KG1 (cell line): ENCODE data around the gene PTPRT.

Source experiments
- DNase-seq: peaks from one replicate; lab custom pipeline; 2025; lab: John Stamatoyannopoulos, UW

The PTPRT gene

GRCh38 chr20:42611889-42612837, 577.5 kb downstream of the PTPRT start:
- DNase-seq = no peak

- no peak for DNase-seq
These were observed 578.3 kb downstream of the PTPRT start for GRCh38 chr20:42611423-42611822.

GRCh38 chr20:42610070-42610469, 579.6 kb downstream of the PTPRT start:
- no peak for DNase-seq

- no peak for DNase-seq
These were observed 580.1 kb downstream of the PTPRT start for GRCh38 chr20:42609618-42610017.

DNA sequence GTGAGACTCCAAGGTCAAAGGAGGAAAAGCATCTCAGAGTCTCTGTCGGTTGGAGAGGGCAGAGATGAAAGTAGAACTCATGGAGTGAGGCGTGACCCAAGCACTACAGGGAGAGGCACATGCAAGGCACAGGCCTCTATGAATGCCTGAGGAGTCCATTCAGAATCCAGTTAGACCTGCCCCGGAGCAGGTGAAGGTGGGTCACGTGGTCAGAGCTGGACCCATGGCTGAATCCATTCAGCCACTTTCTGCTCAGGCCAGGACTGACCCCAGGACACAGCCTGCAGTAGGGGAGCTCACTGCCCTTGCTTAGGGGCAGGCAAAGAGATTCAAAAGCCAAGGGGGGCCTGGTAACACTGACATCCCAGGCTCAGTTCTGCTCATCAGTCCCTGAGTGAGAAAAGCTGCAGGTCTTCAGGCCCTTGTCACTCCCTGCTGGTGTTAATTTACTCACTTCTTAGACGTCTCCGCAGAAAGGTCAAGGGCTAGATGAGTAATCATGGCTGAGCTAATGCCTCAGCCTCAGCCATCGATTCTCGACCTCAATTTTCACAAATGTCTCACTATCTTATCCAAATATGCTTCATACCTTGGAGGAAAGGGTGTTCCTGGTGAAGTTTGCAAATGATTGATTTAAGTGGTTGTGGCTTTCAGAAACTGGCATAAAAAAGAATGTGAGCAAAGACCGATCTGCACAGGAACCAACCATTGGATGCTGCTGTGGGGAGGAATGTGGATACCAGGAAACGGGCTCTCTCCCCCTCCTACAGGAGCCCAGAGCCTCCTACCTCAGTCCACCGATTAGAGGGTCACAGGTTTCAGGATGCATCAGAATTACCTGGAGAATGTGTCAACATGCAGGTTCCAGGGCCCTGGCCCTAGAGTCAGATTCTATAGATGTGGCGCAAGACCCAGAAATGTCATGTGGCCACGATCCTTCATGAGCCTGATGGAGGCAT, 584.4 kb downstream of the PTPRT start:
- DNase-seq = no peak

DNA sequence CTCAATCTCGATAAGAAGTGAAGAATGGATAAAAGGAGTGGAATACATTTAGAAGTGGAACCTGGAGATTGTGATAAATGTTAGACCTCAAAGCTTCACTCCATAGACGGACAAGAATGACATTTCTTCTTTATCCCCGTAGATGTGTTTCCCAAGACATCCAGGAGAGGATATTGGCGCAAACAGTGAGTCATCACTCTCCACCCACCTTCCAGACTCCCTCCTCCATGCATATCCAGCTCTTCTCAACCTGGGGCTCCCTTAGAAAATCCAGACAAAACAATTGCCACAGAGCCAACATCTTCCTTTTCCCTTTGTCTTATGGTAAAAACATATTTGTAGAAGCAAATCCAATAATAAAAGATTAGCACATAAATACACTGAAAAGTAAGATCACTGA, 586.1 kb downstream of the PTPRT start:
- DNase-seq = no peak

DNA sequence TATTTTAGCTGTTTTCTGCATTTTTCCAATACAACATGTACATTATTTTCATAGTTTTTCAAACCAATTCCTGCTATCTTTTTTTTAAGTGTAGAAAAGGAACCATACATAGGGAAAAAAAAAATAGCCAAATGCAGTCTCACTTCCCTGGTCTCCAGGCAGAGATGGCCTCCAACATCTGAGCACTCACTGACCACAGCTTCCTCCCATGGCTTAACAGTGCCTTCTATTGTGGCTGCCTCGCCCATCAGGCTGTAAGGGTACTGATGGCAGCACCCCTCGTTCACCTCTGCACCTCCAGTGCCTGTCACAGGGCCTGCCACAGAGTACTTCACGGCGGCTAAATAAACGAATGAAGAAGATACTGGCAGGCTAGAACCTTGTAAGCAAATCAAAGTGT, 591.1 kb downstream of the PTPRT start:
- no peak for DNase-seq

- DNase-seq = no peak
These were observed 594.1 kb downstream of the PTPRT start for GRCh38 chr20:42595625-42596024.

DNA sequence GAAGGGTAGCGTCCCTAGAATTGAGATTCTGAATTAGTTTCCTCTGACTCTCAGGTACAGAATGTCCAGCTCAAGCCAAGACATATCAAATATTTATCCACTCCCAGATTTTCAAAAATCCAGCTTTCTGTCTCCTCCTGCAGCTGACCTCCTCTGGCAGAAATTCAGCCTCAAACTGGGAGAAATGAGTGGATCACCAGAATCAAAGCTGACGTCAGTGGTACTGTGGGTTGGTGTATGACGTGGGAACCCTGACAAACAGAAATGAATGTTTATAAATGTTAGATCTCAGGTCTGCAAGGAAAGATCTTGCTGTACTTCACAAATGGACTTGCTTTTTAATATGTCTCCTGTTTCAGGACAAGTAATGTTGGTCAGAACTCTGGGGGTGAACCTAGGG, 595.0 kb downstream of the PTPRT start:
- no peak for DNase-seq

GRCh38 chr20:42594011-42594410, 595.7 kb downstream of the PTPRT start:
- no peak for DNase-seq

DNA sequence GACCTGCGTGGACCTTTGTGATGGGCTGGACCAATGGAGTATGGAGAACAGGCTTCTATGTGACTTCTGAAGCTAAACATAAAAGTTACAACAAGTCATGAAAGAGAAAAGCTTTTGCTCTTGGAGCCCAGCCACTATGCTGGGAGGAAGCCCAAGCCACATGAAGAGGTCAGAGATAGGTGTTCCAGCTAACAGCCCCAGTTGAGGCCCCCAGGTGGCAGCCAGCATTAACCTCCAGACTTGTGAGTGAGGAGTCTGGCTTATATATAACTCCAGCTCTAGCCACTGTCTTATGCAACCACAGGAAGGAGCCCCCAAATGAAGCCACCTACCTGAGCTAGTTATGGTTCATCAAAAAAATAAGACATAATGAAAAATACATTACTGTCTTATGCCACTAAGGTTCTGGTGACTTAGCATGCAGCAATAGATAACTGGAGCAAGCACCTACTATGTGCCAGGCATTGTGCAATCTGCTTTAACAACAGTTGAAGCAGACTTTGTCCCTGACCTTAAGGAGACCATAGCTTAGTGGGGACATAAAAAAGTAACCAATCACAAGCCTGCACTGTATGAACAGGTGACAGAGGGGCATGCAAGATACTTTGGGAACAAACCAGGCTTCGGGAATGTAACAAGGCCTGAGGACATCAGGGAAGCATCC, 599.6 kb downstream of the PTPRT start:
- no peak for DNase-seq

- no peak for DNase-seq
These were observed 600.9 kb downstream of the PTPRT start for GRCh38 chr20:42588847-42589246.

DNA sequence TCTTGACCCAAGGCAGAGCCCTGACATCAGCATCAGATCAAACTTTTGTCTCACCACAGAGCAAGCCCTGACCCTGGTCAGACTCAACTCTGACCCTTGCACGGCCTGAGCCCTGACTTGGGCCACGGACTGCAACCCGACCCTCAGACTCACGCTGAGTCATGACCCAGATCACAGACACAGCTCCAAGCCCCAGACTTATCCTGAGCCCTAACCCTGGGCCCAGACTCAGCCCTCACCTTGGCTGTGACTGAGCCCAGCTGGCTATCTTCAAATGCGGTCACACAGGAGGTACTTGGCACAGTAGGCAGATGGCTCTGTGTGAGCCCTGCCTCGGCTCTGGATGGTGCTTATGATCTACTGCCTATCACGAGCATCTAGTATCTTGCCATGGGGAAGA, 602.3 kb downstream of the PTPRT start:
- no peak for DNase-seq

- no peak for DNase-seq
These were observed 608.4 kb downstream of the PTPRT start for GRCh38 chr20:42581311-42581710.

GRCh38 chr20:42576167-42576566, 613.5 kb downstream of the PTPRT start:
- DNase-seq = no peak

GRCh38 chr20:42572320-42573016, 617.2 kb downstream of the PTPRT start:
- no peak for DNase-seq

GRCh38 chr20:42567409-42567808, 622.3 kb downstream of the PTPRT start:
- DNase-seq = no peak

- no peak for DNase-seq
These were observed 624.3 kb downstream of the PTPRT start for GRCh38 chr20:42565235-42565995.

GRCh38 chr20:42559665-42560064, 630.0 kb downstream of the PTPRT start:
- DNase-seq = no peak

GRCh38 chr20:42556575-42556974, 633.1 kb downstream of the PTPRT start:
- DNase-seq = no peak

- no peak for DNase-seq
These were observed 636.3 kb downstream of the PTPRT start for GRCh38 chr20:42553374-42553773.
